HepG2 (cell line): ENCODE data around the gene SIRT1.

Experiments used
- KDM1A ChIP-seq: IDR thresholded peaks from 2 replicates; pipeline ENCODE4 v1.6.1; 2016; ENCODE audit warnings: missing compliant biosample characterization
- MAFK ChIP-seq, 2 experiments: IDR thresholded peaks in 1 of 2; conservative IDR thresholded peaks in 1 of 2; 2 replicates each; pipeline ENCODE4 v1.6.1; 2011; ENCODE audit warnings: improper control_type of control experiment in 2 of 2, low read length in 2 of 2
- PHB2 ChIP-seq: fragments of 450-650 bp; IDR thresholded peaks from 2 replicates; pipeline ENCODE4 v1.6.1; 2018; ENCODE audit not compliant: partially characterized antibody
- POLR2A ChIP-seq, 2 experiments: IDR thresholded peaks; 2 replicates each; pipeline ENCODE4 v1.6.1; 2011; ENCODE audit warnings: low read depth in 2 of 2, low read length in 2 of 2, mild to moderate bottlenecking in 1 of 2, moderate library complexity in 1 of 2; ENCODE audit not compliant: insufficient read depth in 1 of 2
- POLR2AphosphoS5 ChIP-seq: IDR thresholded peaks from 2 replicates; pipeline ENCODE4 v1.6.1; 2012; ENCODE audit warnings: low read depth, low read length
- RAD21 ChIP-seq: fragments of 450-650 bp; formaldehyde crosslinking; IDR thresholded peaks from 2 replicates; pipeline ENCODE4 v1.5.0; 2020; ENCODE audit warnings: mild to moderate bottlenecking
- YY1 ChIP-seq: IDR thresholded peaks from 2 replicates; pipeline ENCODE4 v1.6.1; 2011; ENCODE audit warnings: low read length, low read depth, moderate library complexity, mild to moderate bottlenecking; ENCODE audit not compliant: insufficient read depth, insufficient replicate concordance
- ZBTB7A ChIP-seq: sonication (generic); formaldehyde crosslinking; IDR thresholded peaks from 2 replicates; pipeline ENCODE4 v1.8.0; 2022; ENCODE audit warnings: mild to moderate bottlenecking, missing genetic modification reagents
- TF ChIP-seq, protein P1 (sequence below): sonication (generic); formaldehyde crosslinking; IDR thresholded peaks from 2 replicates; pipeline ENCODE4 v1.5.0; 2020; ENCODE audit warnings: mild to moderate bottlenecking, missing genetic modification reagents, moderate library complexity
- TF ChIP-seq, protein P2 (sequence below): sonication (generic); formaldehyde crosslinking; IDR thresholded peaks from 2 replicates; pipeline ENCODE4 v1.4.0; 2020; ENCODE audit warnings: low read depth, missing genetic modification reagents

DNA sequence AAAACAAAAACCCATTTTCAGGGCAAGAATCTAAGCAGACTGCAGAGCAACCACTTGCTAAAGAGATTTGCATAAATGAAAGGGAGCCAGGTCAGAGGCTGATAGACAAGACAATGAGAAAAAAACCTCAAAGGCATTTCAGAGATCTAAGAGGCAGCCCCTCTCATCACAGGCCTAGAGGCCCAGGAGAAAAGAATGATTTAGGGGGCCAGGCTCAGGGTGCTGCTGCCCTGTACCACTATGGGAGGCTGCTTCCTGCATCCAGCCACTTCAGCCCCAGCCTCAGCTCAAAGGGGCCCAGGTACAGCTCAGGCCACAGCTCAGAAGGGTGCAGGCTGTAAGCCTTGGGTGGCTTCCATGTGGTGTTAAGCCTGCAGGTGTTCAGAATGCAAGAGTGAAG is 42.7 kb upstream of the SIRT1 start:
- TF ChIP-seq, protein P1, sequence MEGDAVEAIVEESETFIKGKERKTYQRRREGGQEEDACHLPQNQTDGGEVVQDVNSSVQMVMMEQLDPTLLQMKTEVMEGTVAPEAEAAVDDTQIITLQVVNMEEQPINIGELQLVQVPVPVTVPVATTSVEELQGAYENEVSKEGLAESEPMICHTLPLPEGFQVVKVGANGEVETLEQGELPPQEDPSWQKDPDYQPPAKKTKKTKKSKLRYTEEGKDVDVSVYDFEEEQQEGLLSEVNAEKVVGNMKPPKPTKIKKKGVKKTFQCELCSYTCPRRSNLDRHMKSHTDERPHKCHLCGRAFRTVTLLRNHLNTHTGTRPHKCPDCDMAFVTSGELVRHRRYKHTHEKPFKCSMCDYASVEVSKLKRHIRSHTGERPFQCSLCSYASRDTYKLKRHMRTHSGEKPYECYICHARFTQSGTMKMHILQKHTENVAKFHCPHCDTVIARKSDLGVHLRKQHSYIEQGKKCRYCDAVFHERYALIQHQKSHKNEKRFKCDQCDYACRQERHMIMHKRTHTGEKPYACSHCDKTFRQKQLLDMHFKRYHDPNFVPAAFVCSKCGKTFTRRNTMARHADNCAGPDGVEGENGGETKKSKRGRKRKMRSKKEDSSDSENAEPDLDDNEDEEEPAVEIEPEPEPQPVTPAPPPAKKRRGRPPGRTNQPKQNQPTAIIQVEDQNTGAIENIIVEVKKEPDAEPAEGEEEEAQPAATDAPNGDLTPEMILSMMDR (CRISPR knock-in tag) = no peak
- TF ChIP-seq PHB2 (no peak), KDM1A (CRISPR knock-in tag) (no peak), YY1 (no peak), ZBTB7A (CRISPR knock-in tag) (no peak), POLR2A (IDR thresholded peaks at IDR 0.05; ENCODE audit: insufficient read depth in 1 of 2, low read depth in 2 of 2, low read length in 2 of 2) (no peak), RAD21 (CRISPR knock-in tag) (no peak), POLR2AphosphoS5 (no peak), MAFK (conservative IDR thresholded peaks at IDR 0.05 in 1 of 2, IDR thresholded peaks at IDR 0.05 in 1 of 2; ENCODE audit: low read length in 2 of 2) (no peak)
- TF ChIP-seq, protein P2, sequence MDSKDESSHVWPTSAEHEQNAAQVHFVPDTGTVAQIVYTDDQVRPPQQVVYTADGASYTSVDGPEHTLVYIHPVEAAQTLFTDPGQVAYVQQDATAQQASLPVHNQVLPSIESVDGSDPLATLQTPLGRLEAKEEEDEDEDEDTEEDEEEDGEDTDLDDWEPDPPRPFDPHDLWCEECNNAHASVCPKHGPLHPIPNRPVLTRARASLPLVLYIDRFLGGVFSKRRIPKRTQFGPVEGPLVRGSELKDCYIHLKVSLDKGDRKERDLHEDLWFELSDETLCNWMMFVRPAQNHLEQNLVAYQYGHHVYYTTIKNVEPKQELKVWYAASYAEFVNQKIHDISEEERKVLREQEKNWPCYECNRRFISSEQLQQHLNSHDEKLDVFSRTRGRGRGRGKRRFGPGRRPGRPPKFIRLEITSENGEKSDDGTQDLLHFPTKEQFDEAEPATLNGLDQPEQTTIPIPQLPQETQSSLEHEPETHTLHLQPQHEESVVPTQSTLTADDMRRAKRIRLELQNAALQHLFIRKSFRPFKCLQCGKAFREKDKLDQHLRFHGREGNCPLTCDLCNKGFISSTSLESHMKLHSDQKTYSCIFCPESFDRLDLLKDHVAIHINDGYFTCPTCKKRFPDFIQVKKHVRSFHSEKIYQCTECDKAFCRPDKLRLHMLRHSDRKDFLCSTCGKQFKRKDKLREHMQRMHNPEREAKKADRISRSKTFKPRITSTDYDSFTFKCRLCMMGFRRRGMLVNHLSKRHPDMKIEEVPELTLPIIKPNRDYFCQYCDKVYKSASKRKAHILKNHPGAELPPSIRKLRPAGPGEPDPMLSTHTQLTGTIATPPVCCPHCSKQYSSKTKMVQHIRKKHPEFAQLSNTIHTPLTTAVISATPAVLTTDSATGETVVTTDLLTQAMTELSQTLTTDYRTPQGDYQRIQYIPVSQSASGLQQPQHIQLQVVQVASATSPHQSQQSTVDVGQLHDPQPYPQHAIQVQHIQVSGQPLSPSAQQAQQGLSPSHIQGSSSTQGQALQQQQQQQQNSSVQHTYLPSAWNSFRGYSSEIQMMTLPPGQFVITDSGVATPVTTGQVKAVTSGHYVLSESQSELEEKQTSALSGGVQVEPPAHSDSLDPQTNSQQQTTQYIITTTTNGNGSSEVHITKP (CRISPR knock-in tag) = no peak
